ENCODE results near the gene PDGFRB.

GRCh38 chr5:150144246-150144801 is 11.3 kb downstream of the PDGFRB start:
- TF ChIP-seq CTCF (conservative IDR thresholded peaks at IDR 0.05 in 1 of 2, IDR thresholded peaks at IDR 0.05 in 1 of 2; ENCODE audit: low read depth in 1 of 2, low read length in 2 of 2) (no peak), EZH2 (IDR thresholded peaks at IDR 0.05; ENCODE audit: low read length, missing control alignments) (no peak)

Measured in fibroblast of lung (primary cell).